Measurements from ENCODE around the gene MRPL1. TPM values are rescaled to one million over a fixed set of nuclear protein-coding genes. Genes with fewer than 3 reads are reported as not detected.
A peak's percentile ranks its signal among the peaks of the same experiment; 100 is the strongest.

The MRPL1 gene
- total and polyA plus RNA-seq, 4 donors: 10.5 to 20.6 (median 16.1) TPM

- Histone ChIP-seq H3K9me3 (ENCODE audit: control insufficient read depth in 4 of 4, low read length in 3 of 4) (no peaks in the 10 kb centered on the region), H3K9ac (ENCODE audit: low read depth in 1 of 2, low read length in 2 of 2) (no peak overlapping the region), H3K4me1 (ENCODE audit: control insufficient read depth in 4 of 4, insufficient read depth in 4 of 4, low read length in 3 of 4) (no peaks in the 10 kb centered on the region), H3K36me3 (ENCODE audit: control insufficient read depth in 4 of 4, insufficient read depth in 3 of 4, low read depth in 1 of 4, low read length in 3 of 4) (peaks cover 0 to 2% (median 0%) of the 10 kb centered on the region in 4 donors), H3K27me3 (ENCODE audit: control insufficient read depth in 4 of 4, insufficient read depth in 4 of 4, low read length in 3 of 4) (no peaks in the 10 kb centered on the region), H3K4me3 (ENCODE audit: low read depth in 1 of 3, low read length in 3 of 3) (no peak overlapping the region), H3K27ac (ENCODE audit: low read depth in 1 of 2, low read length in 2 of 2) (no peak overlapping the region)
- DNase-seq (ENCODE audit: low spot score): no peak
- TF ChIP-seq GABPA (IDR thresholded peaks at IDR 0.05 in 1 of 2, conservative IDR thresholded peaks at IDR 0.05 in 1 of 2): no peak
- no peak for TF ChIP-seq MAX (IDR thresholded peaks at IDR 0.05)
- TF ChIP-seq RAD21 (IDR thresholded peaks at IDR 0.05): no peak
- TF ChIP-seq ZBTB33 (IDR thresholded peaks at IDR 0.05): no peak
- peak; percentile 30 to 50 for TF ChIP-seq JUND (IDR thresholded peaks at IDR 0.05)
- no peak for TF ChIP-seq FOXA1 (IDR thresholded peaks at IDR 0.05)
- no peak for TF ChIP-seq SP1 (IDR thresholded peaks at IDR 0.05)
- WGBS: 75% methylated on average over 5 of the region's 5 CpGs
Observed at GRCh38 chr4:77921701-77922100, 59.1 kb downstream of the MRPL1 start.

- no peak for DNase-seq (ENCODE audit: low spot score)
- H3K4me3 ChIP-seq (ENCODE audit: low read depth in 1 of 3, low read length in 3 of 3): no peak overlapping the region
- no peaks in the 10 kb centered on the region for H3K27me3 ChIP-seq (ENCODE audit: control insufficient read depth in 4 of 4, insufficient read depth in 4 of 4, low read length in 3 of 4)
- peaks cover 0 to 2% (median 0%) of the 10 kb centered on the region in 4 donors for H3K36me3 ChIP-seq (ENCODE audit: control insufficient read depth in 4 of 4, insufficient read depth in 3 of 4, low read depth in 1 of 4, low read length in 3 of 4)
- H3K4me1 ChIP-seq (ENCODE audit: control insufficient read depth in 4 of 4, insufficient read depth in 4 of 4, low read length in 3 of 4): no peaks in the 10 kb centered on the region
- TF ChIP-seq JUND (IDR thresholded peaks at IDR 0.05) (no peak), HNF4A (conservative IDR thresholded peaks at IDR 0.05) (peak; percentile 24 to 55)
- H3K9ac ChIP-seq (ENCODE audit: low read depth in 1 of 2, low read length in 2 of 2): no peak overlapping the region
- H3K9me3 ChIP-seq (ENCODE audit: control insufficient read depth in 4 of 4, low read length in 3 of 4): no peaks in the 10 kb centered on the region
- no peak overlapping the region for H3K27ac ChIP-seq (ENCODE audit: low read depth in 1 of 2, low read length in 2 of 2)
- 91% methylated on average over 4 of the region's 4 CpGs for WGBS
Observed at GRCh38 chr4:77922158-77923094, 59.8 kb downstream of the MRPL1 start.

- peaks cover 0 to 6% (median 0%) of the 10 kb centered on the region in 4 donors for H3K4me1 ChIP-seq (ENCODE audit: control insufficient read depth in 4 of 4, insufficient read depth in 4 of 4, low read length in 3 of 4)
- H3K36me3 ChIP-seq (ENCODE audit: control insufficient read depth in 4 of 4, insufficient read depth in 3 of 4, low read depth in 1 of 4, low read length in 3 of 4): peaks cover 0 to 2% (median 0%) of the 10 kb centered on the region in 4 donors
- H3K4me3 ChIP-seq (ENCODE audit: low read depth in 1 of 3, low read length in 3 of 3): no peak overlapping the region
- H3K27ac ChIP-seq (ENCODE audit: low read depth in 1 of 2, low read length in 2 of 2): no peak overlapping the region
- TF ChIP-seq YY1 (IDR thresholded peaks at IDR 0.05) (no peak), JUND (IDR thresholded peaks at IDR 0.05) (no peak), FOXA1 (IDR thresholded peaks at IDR 0.05) (no peak), TAF1 (conservative IDR thresholded peaks at IDR 0.05) (no peak), HNF4A (conservative IDR thresholded peaks at IDR 0.05) (peak in 1 of 2 donors; percentile 26)
- H3K9ac ChIP-seq (ENCODE audit: low read depth in 1 of 2, low read length in 2 of 2): no peak overlapping the region
- 41% methylated on average over 1 of the region's 1 CpG for WGBS
- no peaks in the 10 kb centered on the region for H3K9me3 ChIP-seq (ENCODE audit: control insufficient read depth in 4 of 4, low read length in 3 of 4)
- DNase-seq (ENCODE audit: low spot score): no peak
- H3K27me3 ChIP-seq (ENCODE audit: control insufficient read depth in 4 of 4, insufficient read depth in 4 of 4, low read length in 3 of 4): no peaks in the 10 kb centered on the region
Observed at GRCh38 chr4:77927991-77928925, 65.6 kb downstream of the MRPL1 start.
